GM12878 (cell line): ENCODE data around the gene CHERP. TPM values are rescaled to one million over a fixed set of nuclear protein-coding genes. Genes with fewer than 3 reads are reported as not detected.

ENCODE experiments used
- ATAC-seq: fragments of 200-7000 bp; cut with Tn5 transposase; 3 replicates; pipeline ENCODE4 v1.9.1; 2020; ENCODE audit warnings: mild to moderate bottlenecking, moderate library complexity
- BruUV-seq: library from RNA; stranded (reverse); fragments of 400-500 nt; replicated peaks from 2 replicates; lab custom pipeline; 2021; lab: Mats Ljungman, UMichigan
- CTCF ChIA-PET: fragments of 300-600 bp; sonication (Branson Sonifier 250); formaldehyde crosslinking; extraction: SDS; loops from one replicate; lab custom pipeline; 2021; ENCODE audit warnings: inconsistent platforms; lab: Yijun Ruan, JAX
- POLR2A ChIA-PET: fragments of 350-600 bp; formaldehyde crosslinking; extraction: SDS; loops from one replicate; lab custom pipeline; 2021; ENCODE audit warnings: inconsistent platforms; lab: Charles Lee
- RAD21 ChIA-PET: fragments of 300-600 bp; sonication (Branson Sonifier 250); formaldehyde crosslinking; loops from one replicate; lab custom pipeline; 2023; ENCODE audit warnings: antibody characterized with exemption; ENCODE audit not compliant: unreplicated experiment; lab: Charles Lee
- SMC1A ChIA-PET: fragments of 300-600 bp; sonication (Branson Sonifier 250); formaldehyde crosslinking; loops from one replicate; lab custom pipeline; 2023; ENCODE audit not compliant: unreplicated experiment, uncharacterized antibody; lab: Charles Lee
- DNase-seq: peaks from one replicate; pipeline ENCODE4 v3.0.0-alpha.2; 2011; ENCODE audit warnings: low read depth, low spot score
- FAIRE-seq: peaks from 3 replicates; lab custom pipeline; 2011; peaks lifted over from hg19 to GRCh38; lab: Jason Lieb, UNC
- H2AFZ ChIP-seq: 2 replicates; pipeline ENCODE4 v1.6.0; 2011; ENCODE audit warnings: low read depth, low read length, control low read depth; ENCODE audit not compliant: control insufficient read depth
- H3K27ac ChIP-seq: 2 replicates; pipeline ENCODE4 v1.5.1; 2011; ENCODE audit warnings: control low read depth; ENCODE audit not compliant: control insufficient read depth, insufficient read depth
- H3K27me3 ChIP-seq, 2 experiments: replicated peaks in 1 of 2; 2 replicates each; pipeline versions ENCODE4 v1.6.0 to v1.6.1; 2011; ENCODE audit warnings: low read length in 1 of 2; ENCODE audit not compliant: control insufficient read depth in 2 of 2, insufficient read depth in 2 of 2
- H3K36me3 ChIP-seq, 2 experiments: 2 replicates each; pipeline ENCODE4 v1.5.1; 2011; ENCODE audit warnings: low read length in 1 of 2; ENCODE audit not compliant: control insufficient read depth in 2 of 2, insufficient read depth in 2 of 2
- H3K4me1 ChIP-seq: 2 replicates; pipeline ENCODE4 v1.6.1; 2011; ENCODE audit warnings: mild to moderate bottlenecking, low read length, moderate library complexity, mixed read lengths; ENCODE audit not compliant: control insufficient read depth, insufficient read depth
- H3K4me2 ChIP-seq: 2 replicates; pipeline ENCODE4 v1.6.0; 2011; ENCODE audit warnings: control low read depth; ENCODE audit not compliant: control insufficient read depth, insufficient read depth
- H3K4me3 ChIP-seq: fragments of 200-600 bp; sonication (generic); 2 replicates; pipeline ENCODE4 v1.5.1; 2016
- H3K79me2 ChIP-seq: 2 replicates; pipeline ENCODE4 v1.6.0; 2011; ENCODE audit warnings: low read length; ENCODE audit not compliant: control insufficient read depth, insufficient read depth
- H3K9ac ChIP-seq: 2 replicates; pipeline ENCODE4 v1.8.0; 2011; ENCODE audit warnings: low read length, control low read depth, mixed read lengths; ENCODE audit not compliant: control insufficient read depth, insufficient read depth
- H3K9me3 ChIP-seq: replicated peaks from 3 replicates; pipeline ENCODE4 v1.5.1; 2011; ENCODE audit warnings: mild to moderate bottlenecking, low read length; ENCODE audit not compliant: control insufficient read depth, insufficient read depth
- H4K20me1 ChIP-seq: 2 replicates; pipeline ENCODE4 v1.6.0; 2011; ENCODE audit not compliant: control insufficient read depth, insufficient read depth
- ATF7 ChIP-seq: fragments of 450-650 bp; IDR thresholded peaks from 2 replicates; pipeline ENCODE4 v1.6.1; 2016; ENCODE audit warnings: low read depth, mild to moderate bottlenecking
- CREB1 ChIP-seq: IDR thresholded peaks from 2 replicates; pipeline ENCODE4 v1.6.1; 2012; ENCODE audit warnings: low read depth, mild to moderate bottlenecking, inconsistent platforms
- KDM1A ChIP-seq: fragments of 200-600 bp; sonication (generic); IDR thresholded peaks from 2 replicates; pipeline ENCODE4 v1.6.1; 2016; ENCODE audit warnings: borderline replicate concordance
- NFYA ChIP-seq: IDR thresholded peaks from 2 replicates; pipeline ENCODE4 v1.6.1; 2011; ENCODE audit warnings: low read depth, mild to moderate bottlenecking, low read length, improper control_type of control experiment, borderline replicate concordance
- RAD21 ChIP-seq: IDR thresholded peaks from 2 replicates; pipeline ENCODE4 v1.6.1; 2011; ENCODE audit warnings: mild to moderate bottlenecking, low read depth, low read length, moderate library complexity; ENCODE audit not compliant: insufficient read depth
- SIX5 ChIP-seq: IDR thresholded peaks from 2 replicates; pipeline ENCODE4 v1.6.1; 2011; ENCODE audit warnings: mild to moderate bottlenecking, low read depth, low read length, moderate library complexity; ENCODE audit not compliant: severe bottlenecking
- STAT3 ChIP-seq: IDR thresholded peaks from 2 replicates; pipeline ENCODE4 v1.6.1; 2011; ENCODE audit warnings: low read depth, low read length, improper control_type of control experiment
- SUPT20H ChIP-seq: IDR thresholded peaks from 2 replicates; pipeline ENCODE4 v1.6.1; 2011; ENCODE audit warnings: low read depth, mild to moderate bottlenecking, low read length, moderate library complexity, borderline replicate concordance; ENCODE audit not compliant: control insufficient read depth
- SUZ12 ChIP-seq: fragments of 200-600 bp; sonication (generic); IDR thresholded peaks from one replicate; pipeline ENCODE4 v1.6.1; 2018; ENCODE audit warnings: antibody characterized with exemption, mild to moderate bottlenecking; ENCODE audit not compliant: unreplicated experiment
- WRNIP1 ChIP-seq: IDR thresholded peaks from 2 replicates; pipeline ENCODE4 v1.6.1; 2011; ENCODE audit warnings: low read depth, low read length, improper control_type of control experiment, borderline replicate concordance
- YY1 ChIP-seq: IDR thresholded peaks from 2 replicates; pipeline ENCODE4 v1.6.1; 2011; ENCODE audit warnings: low read depth, mild to moderate bottlenecking, low read length
- ZNF384 ChIP-seq: IDR thresholded peaks from 2 replicates; pipeline ENCODE4 v1.6.1; 2012; ENCODE audit warnings: low read depth, mild to moderate bottlenecking, low read length, improper control_type of control experiment, borderline replicate concordance
- WGBS: methylation state at CpG from one replicate; pipeline ENCODE4 v1.1.6; 2016; ENCODE audit warnings: low lambda C conversion rate; ENCODE audit not compliant: insufficient replicate concordance, insufficient coverage; ENCODE audit errors: missing lambda C conversion rate; 5-methylcytosine and 5-hydroxymethylcytosine counted together
- in situ Hi-C: fragments of 300-500 bp; cut with MboI; formaldehyde crosslinking; loops from 9 replicates; pipeline ENCODE4 v1.14.3; 2018; ENCODE audit warnings: mixed read lengths
- intact Hi-C: fragments of 100-400 bp; cut with micrococcal nuclease; formaldehyde crosslinking; loops from one replicate; pipeline ENCODE4 v1.14.2; 2022; ENCODE audit not compliant: unreplicated experiment
- polyA plus RNA-seq, 11 experiments: library from polyadenylated mRNA; depleted of rRNA in 4 of 11; unstranded in 6 of 11; stranded (reverse) in 5 of 11; fragments of >200 nt; fragmentation: Nextera tagmentation in 4 of 11; fragmentation: Illumina TruSeq in 1 of 11; extraction: Ambion mirVana in 4 of 11; extraction: Trizol in 1 of 11; gene quantifications; 1 replicate in 1 of 11; 2 replicates in 10 of 11; pipeline versions ENCODE4 v1.2.1 to v1.2.3, GENCODE V29; 2011 to 2016; ENCODE audit warnings: inconsistent platforms in 2 of 11, missing spikeins in 2 of 11, low read depth in 1 of 11
- total RNA-seq, 4 experiments: library from RNA; depleted of rRNA in 3 of 4; stranded (reverse); fragments of >200 nt in 3 of 4; fragmentation: Illumina TruSeq in 1 of 4; extraction: Trizol in 1 of 4; gene quantifications; 2 replicates each; pipeline versions ENCODE4 v1.2.1 to v1.2.3, GENCODE V29; 2013 to 2021
- TF ChIP-seq, protein P1 (sequence below): IDR thresholded peaks from 2 replicates; pipeline ENCODE4 v1.6.1; 2011; ENCODE audit warnings: borderline replicate concordance, low read depth, mild to moderate bottlenecking, moderate library complexity, mixed read lengths, low read length; ENCODE audit not compliant: insufficient read depth; ENCODE audit errors: extremely low read length
- TF ChIP-seq, protein P2 (sequence below): IDR thresholded peaks from 2 replicates; pipeline ENCODE4 v1.6.1; 2012; ENCODE audit warnings: low read depth, low read length, improper control_type of control experiment
- TF ChIP-seq, protein P3 (sequence below): fragments of 450-650 bp; IDR thresholded peaks from 2 replicates; pipeline ENCODE4 v1.6.1; 2018; ENCODE audit warnings: mild to moderate bottlenecking, low read depth, moderate library complexity; ENCODE audit not compliant: partially characterized antibody

CHERP gene
- total and polyA plus RNA-seq, 10 of the 15 experiments (the other 5 are each of a cell fraction or from before 2014, with no cell fraction given), result 0.66 to 65.3 (median 12.2) TPM

DNA sequence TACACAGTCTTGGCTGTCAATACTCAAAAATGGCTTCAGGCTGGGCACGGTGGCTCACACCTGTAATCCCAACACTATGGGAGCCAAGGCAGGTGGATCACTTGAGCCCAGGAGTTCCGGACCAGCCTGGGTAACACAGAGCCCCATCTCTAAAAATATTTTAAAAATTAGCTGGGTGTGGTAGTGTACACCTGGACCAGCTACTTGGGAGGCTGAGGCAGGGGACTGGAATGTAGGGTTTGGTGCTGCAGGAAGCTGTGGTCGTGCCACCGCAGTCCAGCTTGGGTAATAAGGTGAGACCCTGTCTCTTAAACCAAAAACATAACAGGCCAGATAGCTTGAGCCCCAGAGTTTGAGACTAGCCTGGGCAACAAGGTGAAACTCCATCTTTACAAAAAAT, 6.7 kb upstream of the CHERP start:
- DNase-seq (no peak), ATAC-seq (no peak), FAIRE-seq (no peak)
- Histone ChIP-seq H3K9ac (no peak overlapping the region), H3K4me3 (no peak overlapping the region), H3K27me3 (no peaks in the 10 kb centered on the region), H3K79me2 (peaks cover 17% of the 10 kb centered on the region), H3K27ac (0 out of 2 replicates have a peak overlapping the region, but pooled peaks have one; percentile 84), H2AFZ (no peak overlapping the region), H3K9me3 (no peaks in the 10 kb centered on the region), H3K4me1 (peaks cover 38% of the 10 kb centered on the region), H4K20me1 (no peaks in the 10 kb centered on the region), H3K4me2 (peak overlapping the region; percentile 1; the same call in 1 of the 2 replicates), H3K36me3 (peaks cover 0 to 6% of the 10 kb centered on the region in 2 experiments)
- POLR2A ChIA-PET, result interaction anchor here (0.6 to 1.3 kb wide), 4 partner anchors 18 to 78 kb away, joined by 3 read pairs; no protein-coding TSS in a partner anchor
- 98% methylated on average over 4 of the region's 4 CpGs for WGBS
- no TSS peak for BruUV-seq
- CTCF ChIA-PET, result interaction anchor here (1.3 kb wide), 1 partner anchor 171 kb away, joined by 4 read pairs; the partner anchor contains the start of gene NWD1
- intact Hi-C loops (loop anchor here (10.0 kb wide), 1 partner anchor 104 kb away; no protein-coding TSS in a partner anchor), in situ Hi-C loops (no loop called here)
- SMC1A ChIA-PET, result interaction anchor here (0.5 to 1.7 kb wide), 5 partner anchors 25 to 125 kb away, joined by 3 to 4 read pairs (median 3); no protein-coding TSS in a partner anchor
- RAD21 ChIA-PET, result interaction anchor here (0.5 to 0.8 kb wide), 3 partner anchors 63 to 821 kb away, joined by 3 to 4 read pairs (median 4); no protein-coding TSS in a partner anchor
- TF ChIP-seq WRNIP1 (no peak), SUZ12 (no peak), SIX5 (no peak), STAT3 (no peak), KDM1A (no peak), RAD21 (no peak), ZNF384 (no peak), ATF7 (no peak), SUPT20H (no peak), CREB1 (no peak), NFYA (no peak), YY1 (no peak)
- TF ChIP-seq, protein P1, sequence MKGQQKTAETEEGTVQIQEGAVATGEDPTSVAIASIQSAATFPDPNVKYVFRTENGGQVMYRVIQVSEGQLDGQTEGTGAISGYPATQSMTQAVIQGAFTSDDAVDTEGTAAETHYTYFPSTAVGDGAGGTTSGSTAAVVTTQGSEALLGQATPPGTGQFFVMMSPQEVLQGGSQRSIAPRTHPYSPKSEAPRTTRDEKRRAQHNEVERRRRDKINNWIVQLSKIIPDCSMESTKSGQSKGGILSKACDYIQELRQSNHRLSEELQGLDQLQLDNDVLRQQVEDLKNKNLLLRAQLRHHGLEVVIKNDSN, result no peak
- TF ChIP-seq, protein P2, sequence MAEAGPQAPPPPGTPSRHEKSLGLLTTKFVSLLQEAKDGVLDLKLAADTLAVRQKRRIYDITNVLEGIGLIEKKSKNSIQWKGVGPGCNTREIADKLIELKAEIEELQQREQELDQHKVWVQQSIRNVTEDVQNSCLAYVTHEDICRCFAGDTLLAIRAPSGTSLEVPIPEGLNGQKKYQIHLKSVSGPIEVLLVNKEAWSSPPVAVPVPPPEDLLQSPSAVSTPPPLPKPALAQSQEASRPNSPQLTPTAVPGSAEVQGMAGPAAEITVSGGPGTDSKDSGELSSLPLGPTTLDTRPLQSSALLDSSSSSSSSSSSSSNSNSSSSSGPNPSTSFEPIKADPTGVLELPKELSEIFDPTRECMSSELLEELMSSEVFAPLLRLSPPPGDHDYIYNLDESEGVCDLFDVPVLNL, result no peak
- TF ChIP-seq, protein P3, sequence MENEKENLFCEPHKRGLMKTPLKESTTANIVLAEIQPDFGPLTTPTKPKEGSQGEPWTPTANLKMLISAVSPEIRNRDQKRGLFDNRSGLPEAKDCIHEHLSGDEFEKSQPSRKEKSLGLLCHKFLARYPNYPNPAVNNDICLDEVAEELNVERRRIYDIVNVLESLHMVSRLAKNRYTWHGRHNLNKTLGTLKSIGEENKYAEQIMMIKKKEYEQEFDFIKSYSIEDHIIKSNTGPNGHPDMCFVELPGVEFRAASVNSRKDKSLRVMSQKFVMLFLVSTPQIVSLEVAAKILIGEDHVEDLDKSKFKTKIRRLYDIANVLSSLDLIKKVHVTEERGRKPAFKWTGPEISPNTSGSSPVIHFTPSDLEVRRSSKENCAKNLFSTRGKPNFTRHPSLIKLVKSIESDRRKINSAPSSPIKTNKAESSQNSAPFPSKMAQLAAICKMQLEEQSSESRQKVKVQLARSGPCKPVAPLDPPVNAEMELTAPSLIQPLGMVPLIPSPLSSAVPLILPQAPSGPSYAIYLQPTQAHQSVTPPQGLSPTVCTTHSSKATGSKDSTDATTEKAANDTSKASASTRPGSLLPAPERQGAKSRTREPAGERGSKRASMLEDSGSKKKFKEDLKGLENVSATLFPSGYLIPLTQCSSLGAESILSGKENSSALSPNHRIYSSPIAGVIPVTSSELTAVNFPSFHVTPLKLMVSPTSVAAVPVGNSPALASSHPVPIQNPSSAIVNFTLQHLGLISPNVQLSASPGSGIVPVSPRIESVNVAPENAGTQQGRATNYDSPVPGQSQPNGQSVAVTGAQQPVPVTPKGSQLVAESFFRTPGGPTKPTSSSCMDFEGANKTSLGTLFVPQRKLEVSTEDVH, result no peak
